AG04450 (cell line): Measurements from ENCODE around the gene TANK. TPM values are rescaled to one million over a fixed set of nuclear protein-coding genes. Genes with fewer than 3 reads are reported as not detected.
A peak's percentile ranks its signal among the peaks of the same experiment; 100 is the strongest.

Experiments
- CTCF ChIA-PET: fragments of 300-600, 350-600 bp; formaldehyde crosslinking; extraction: SDS; loops from one replicate; lab custom pipeline; 2022; ENCODE audit warnings: antibody characterized with exemption, inconsistent platforms; lab: Charles Lee
- POLR2A ChIA-PET: fragments of 350-600 bp; formaldehyde crosslinking; extraction: SDS; loops from one replicate; lab custom pipeline; 2021; ENCODE audit warnings: antibody characterized with exemption, inconsistent platforms; lab: Yijun Ruan, JAX
- DNase-seq: peaks from one replicate; pipeline ENCODE4 v3.0.0-alpha.2; 2011; ENCODE audit warnings: low read depth, low spot score
- H3K27ac ChIP-seq: one replicate; pipeline ENCODE4 v1.5.1; 2012; ENCODE audit warnings: low read depth, low read length, control low read depth
- H3K27me3 ChIP-seq: one replicate; pipeline ENCODE4 v1.6.0; 2012; ENCODE audit warnings: low read length; ENCODE audit not compliant: control insufficient read depth, insufficient read depth
- H3K4me3 ChIP-seq: 2 replicates; pipeline ENCODE4 v1.5.1; 2011; ENCODE audit warnings: mild to moderate bottlenecking, low read depth, low read length, control low read depth
- H3K9me3 ChIP-seq: 2 replicates; pipeline ENCODE4 v1.5.1; 2012; ENCODE audit warnings: low read length; ENCODE audit not compliant: control insufficient read depth, insufficient read depth
- polyA plus RNA-seq: library from polyadenylated mRNA; depleted of rRNA; stranded (reverse); fragments of >200 nt; gene quantifications from 2 replicates; pipeline ENCODE4 v1.2.3, GENCODE V29; 2011
- TF ChIP-seq, protein P1 (sequence below): IDR thresholded peaks from 2 replicates; pipeline ENCODE4 v1.5.1; 2011; ENCODE audit warnings: low read depth, low read length, control low read depth, inconsistent platforms

Gene TANK
- polyA plus RNA-seq, 1 experiment, result 56.6 TPM

DNA sequence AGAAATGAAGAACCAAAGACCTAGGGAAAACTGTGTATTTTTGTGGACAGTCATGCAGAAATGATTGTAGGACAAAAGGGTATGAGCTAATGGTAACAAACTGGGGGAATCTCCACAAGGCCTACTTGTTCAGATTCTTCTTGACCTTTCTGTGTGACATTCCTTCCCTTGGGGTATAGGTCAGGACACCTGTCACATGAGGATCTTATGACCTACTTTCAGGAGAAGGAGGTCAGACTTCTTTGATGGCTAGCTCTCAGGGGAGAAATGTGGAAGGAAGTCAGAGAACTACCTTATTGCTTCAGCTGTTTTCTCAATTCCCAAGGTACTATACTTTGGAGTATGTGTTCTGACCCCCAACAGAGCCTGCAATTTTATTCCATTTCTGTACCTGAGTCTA, 40.7 kb upstream of the TANK start:
- Histone ChIP-seq H3K27me3 (peaks cover 2% of the 10 kb centered on the region), H3K9me3 (no peaks in the 10 kb centered on the region), H3K4me3 (no peak overlapping the region), H3K27ac (no peak overlapping the region)
- DNase-seq, result no peak
- CTCF ChIA-PET, result interaction anchor here (1.4 kb wide), 1 partner anchor 56 kb away, joined by 7 read pairs; no protein-coding TSS in a partner anchor
- TF ChIP-seq, protein P1, sequence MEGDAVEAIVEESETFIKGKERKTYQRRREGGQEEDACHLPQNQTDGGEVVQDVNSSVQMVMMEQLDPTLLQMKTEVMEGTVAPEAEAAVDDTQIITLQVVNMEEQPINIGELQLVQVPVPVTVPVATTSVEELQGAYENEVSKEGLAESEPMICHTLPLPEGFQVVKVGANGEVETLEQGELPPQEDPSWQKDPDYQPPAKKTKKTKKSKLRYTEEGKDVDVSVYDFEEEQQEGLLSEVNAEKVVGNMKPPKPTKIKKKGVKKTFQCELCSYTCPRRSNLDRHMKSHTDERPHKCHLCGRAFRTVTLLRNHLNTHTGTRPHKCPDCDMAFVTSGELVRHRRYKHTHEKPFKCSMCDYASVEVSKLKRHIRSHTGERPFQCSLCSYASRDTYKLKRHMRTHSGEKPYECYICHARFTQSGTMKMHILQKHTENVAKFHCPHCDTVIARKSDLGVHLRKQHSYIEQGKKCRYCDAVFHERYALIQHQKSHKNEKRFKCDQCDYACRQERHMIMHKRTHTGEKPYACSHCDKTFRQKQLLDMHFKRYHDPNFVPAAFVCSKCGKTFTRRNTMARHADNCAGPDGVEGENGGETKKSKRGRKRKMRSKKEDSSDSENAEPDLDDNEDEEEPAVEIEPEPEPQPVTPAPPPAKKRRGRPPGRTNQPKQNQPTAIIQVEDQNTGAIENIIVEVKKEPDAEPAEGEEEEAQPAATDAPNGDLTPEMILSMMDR, result no peak
- POLR2A ChIA-PET, result no interaction called here

DNA sequence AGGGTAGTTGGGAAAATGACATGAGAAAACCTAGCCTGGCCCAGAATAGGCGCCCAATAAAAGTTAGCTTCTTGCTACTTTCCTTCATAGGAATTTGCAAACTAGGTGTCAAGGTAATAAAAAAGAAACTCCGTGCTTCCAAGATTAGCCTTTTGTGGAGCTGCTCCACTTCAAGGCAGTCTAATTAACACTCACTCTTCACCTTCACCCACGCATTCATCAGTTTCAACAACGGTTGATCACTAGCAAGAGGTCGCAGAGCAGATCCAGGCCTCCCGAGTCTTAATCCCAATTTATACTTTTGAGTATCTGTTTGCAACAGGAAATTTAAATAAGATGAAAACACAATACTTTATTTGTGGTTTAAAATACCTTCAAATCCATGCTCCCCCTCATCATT, 39.5 kb upstream of the TANK start:
- ChIA-PET CTCF (no interaction called here), POLR2A (no interaction called here)
- no peaks in the 10 kb centered on the region for H3K27me3 ChIP-seq
- H3K27ac ChIP-seq, result no peak overlapping the region
- no peak for DNase-seq
- no peak overlapping the region for H3K4me3 ChIP-seq
- no peaks in the 10 kb centered on the region for H3K9me3 ChIP-seq
- TF ChIP-seq, protein P1, result no peak

DNA sequence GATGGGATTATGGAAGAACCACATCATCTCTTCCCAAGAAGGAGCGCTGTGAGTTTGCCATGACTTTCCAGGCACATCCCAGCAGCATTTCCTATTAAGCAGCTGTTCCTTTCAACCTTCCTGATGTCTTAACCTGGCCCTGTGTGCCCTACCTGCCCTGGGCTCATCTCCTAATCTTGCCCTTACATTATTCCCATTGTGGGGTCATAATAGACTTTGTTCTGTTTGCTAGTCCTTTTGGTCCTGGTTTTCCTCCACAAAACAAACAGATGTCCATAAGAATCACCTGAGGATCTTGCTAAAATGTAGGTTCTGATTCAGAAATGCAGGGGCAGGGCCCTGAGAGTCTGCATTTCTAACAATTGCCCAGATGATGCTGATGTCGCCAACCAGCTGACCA, 38.6 kb upstream of the TANK start:
- Histone ChIP-seq H3K9me3 (no peaks in the 10 kb centered on the region), H3K27me3 (no peaks in the 10 kb centered on the region), H3K4me3 (no peak overlapping the region), H3K27ac (no peak overlapping the region)
- POLR2A ChIA-PET, result no interaction called here
- no peak for DNase-seq
- CTCF ChIA-PET, result no interaction called here
- TF ChIP-seq, protein P1, result no peak

DNA sequence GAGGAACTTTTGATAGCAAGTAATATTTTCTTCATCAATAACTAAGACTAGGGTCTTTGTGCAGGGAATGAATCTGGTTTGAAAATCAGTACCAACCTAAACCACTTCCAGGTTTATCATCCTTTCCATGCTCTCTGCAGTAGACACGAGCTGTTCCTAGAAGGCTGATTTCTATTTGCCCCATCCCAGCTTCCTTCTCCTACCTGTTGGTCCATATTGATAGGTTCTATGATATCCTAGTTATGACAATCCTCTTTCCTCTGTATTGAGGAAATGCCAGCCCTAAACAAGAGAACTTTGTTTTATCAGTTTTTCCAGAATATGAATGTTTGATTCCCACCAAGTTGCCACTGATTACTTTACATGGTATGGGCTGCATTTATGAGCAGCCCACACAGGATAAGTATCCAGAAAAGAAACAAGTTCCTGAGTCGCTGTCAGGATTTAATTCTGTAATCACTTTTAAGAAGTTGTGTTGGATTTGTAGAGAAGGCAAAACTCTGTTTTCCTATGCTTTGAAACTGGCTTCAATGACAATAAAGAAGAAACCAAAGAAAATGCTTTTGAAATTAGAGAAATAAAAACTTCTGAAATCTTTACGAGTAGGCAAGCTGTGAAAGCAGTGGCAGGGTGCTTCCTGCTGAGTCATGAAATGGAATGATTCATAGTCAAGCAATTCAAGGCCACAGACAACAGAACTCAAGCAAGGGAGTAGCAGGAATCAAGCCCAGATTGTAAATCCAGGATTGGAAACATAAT, 37.3 kb upstream of the TANK start:
- peak; percentile 68 for DNase-seq
- CTCF ChIA-PET, result no interaction called here
- POLR2A ChIA-PET, result no interaction called here
- Histone ChIP-seq H3K4me3 (peak overlapping the region; percentile 42), H3K27ac (peak overlapping the region; percentile 88), H3K27me3 (no peaks in the 10 kb centered on the region), H3K9me3 (no peaks in the 10 kb centered on the region)
- TF ChIP-seq, protein P1, result no peak

DNA sequence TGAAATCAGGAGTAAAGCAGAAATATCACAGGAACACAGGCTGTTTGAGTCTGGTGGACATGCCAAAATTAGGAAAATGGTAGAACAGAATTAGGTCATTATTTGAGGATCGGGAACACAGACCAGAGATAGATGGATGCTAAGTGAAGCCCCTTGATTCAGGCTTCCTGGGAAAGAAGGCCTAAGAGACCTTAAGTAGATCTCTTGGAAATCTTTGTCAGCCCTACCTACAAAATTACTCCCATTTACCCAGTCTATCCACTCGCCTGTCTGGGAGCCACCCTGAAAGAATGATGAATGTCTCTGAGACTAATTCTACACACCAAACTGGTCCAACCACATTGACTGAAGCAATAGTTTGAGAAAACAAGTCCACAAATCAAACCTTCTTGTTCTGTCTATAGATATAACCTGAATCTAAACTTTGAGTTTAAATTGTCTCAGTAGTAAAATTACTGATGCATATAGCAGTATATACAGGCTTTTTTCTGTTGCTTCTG, 36.6 kb upstream of the TANK start:
- POLR2A ChIA-PET, result no interaction called here
- CTCF ChIA-PET, result no interaction called here
- no peak overlapping the region for H3K4me3 ChIP-seq

More for the DNA sequence above, 36.6 kb upstream of the TANK start:
- DNase-seq, result no peak
- no peaks in the 10 kb centered on the region for H3K9me3 ChIP-seq
- H3K27me3 ChIP-seq, result no peaks in the 10 kb centered on the region
- peak overlapping the region; percentile 88 for H3K27ac ChIP-seq
- TF ChIP-seq, protein P1, result no peak
